ENCODE data around the gene HES3. TPM values are rescaled to one million over a fixed set of nuclear protein-coding genes. Genes with fewer than 3 reads are reported as not detected.

Gene HES3
- not detected in 2 replicates for total RNA-seq

DNA sequence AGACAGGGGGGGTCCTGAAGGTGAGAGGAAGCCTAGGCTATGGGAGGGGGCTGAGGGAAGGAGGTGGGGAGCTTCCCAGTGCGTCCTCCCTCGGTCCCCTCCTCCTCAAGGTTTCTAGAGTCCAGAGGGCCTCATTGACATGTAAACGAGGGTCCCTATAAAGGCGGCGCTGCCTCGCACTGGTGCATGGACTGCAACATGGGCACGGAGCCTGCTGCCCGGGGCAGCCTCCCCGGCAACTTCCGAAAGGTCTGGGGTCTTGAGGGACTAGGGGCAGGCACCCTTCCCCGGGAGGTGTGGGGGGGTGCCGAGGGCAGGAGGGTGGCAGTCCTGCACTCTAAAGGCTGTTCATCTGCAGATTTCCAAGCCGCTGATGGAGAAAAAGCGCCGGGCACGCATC lies at the start of gene HES3:
Gene HES3, plus strand, starts transcription at position 187 of the 400 bp plus-strand sequence. Its CDS starts 187 bp downstream, at position 374.
- no peak for TF ChIP-seq CTCF (IDR thresholded peaks at IDR 0.05; ENCODE audit: insufficient read depth, low read length, severe bottlenecking)
- Histone ChIP-seq H3K36me3 (ENCODE audit: control insufficient read depth, insufficient read depth, low read length) (no peaks in the 10 kb centered on the region), H3K4me3 (ENCODE audit: low read depth, low read length) (no peak within 1 kb of the TSS), H3K27me3 (ENCODE audit: control insufficient read depth, insufficient read depth, low read length) (peaks cover 31% of the 10 kb centered on the region)
- DNase-seq (ENCODE audit: low read depth) (no peak), FAIRE-seq (no peak)

GRCh38 chr1:6197746-6198427 lies 46.1 kb upstream of the HES3 start:
- Histone ChIP-seq H3K4me3 (ENCODE audit: low read depth, low read length) (peak overlapping the region; percentile 97), H3K27me3 (ENCODE audit: control insufficient read depth, insufficient read depth, low read length) (no peaks in the 10 kb centered on the region)

DNA sequence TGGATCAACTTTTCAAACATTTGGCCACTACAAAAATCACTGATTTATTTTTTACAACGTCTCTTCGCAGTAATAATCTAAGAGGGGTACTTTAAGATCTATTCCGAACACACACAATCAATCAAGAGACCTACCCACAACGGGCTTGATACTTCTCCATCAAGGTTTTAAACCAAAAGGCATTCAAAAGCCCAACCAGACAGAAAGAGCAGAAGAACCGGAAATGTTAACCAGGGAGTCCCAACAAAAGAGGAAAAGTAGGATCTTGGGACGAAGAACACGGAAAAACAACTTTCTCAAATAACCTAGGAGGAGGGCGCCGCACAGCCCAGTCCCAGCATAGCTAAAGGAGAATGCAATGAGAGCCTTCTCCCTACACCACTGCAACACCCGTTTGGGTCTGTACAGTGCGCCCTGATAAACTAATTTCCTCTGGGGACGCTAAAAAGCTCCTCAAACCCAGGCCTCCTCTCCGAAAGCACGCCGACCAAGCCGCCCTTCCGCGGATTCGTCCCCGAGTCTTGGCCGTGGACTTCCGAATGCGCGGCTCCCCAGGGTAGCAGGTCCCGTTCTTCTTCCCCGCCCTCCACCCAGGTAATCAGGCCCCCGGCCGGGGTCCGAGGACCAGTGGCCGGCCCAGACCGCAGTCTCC lies 45.2 kb upstream of the HES3 start:
- Histone ChIP-seq H3K4me3 (ENCODE audit: low read depth, low read length) (peak overlapping the region; percentile 97), H3K36me3 (ENCODE audit: control insufficient read depth, insufficient read depth, low read length) (peaks cover 14% of the 10 kb centered on the region), H3K27me3 (ENCODE audit: control insufficient read depth, insufficient read depth, low read length) (no peaks in the 10 kb centered on the region)
- FAIRE-seq: no peak
- TF ChIP-seq CTCF (IDR thresholded peaks at IDR 0.05; ENCODE audit: insufficient read depth, low read length, severe bottlenecking): no peak
- no peak for DNase-seq (ENCODE audit: low read depth)

More at GRCh38 chr1:6197746-6198427, 46.1 kb upstream of the HES3 start:
- FAIRE-seq: no peak
- peaks cover 20% of the 10 kb centered on the region for H3K36me3 ChIP-seq (ENCODE audit: control insufficient read depth, insufficient read depth, low read length)
- no peak for DNase-seq (ENCODE audit: low read depth)
- no peak for TF ChIP-seq CTCF (IDR thresholded peaks at IDR 0.05; ENCODE audit: insufficient read depth, low read length, severe bottlenecking)

- no peak for TF ChIP-seq CTCF (IDR thresholded peaks at IDR 0.05; ENCODE audit: insufficient read depth, low read length, severe bottlenecking)
- no peak for FAIRE-seq
- H3K4me3 ChIP-seq (ENCODE audit: low read depth, low read length): peak within 1 kb of the TSS; percentile 97
- peaks cover 9% of the 10 kb centered on the region for H3K36me3 ChIP-seq (ENCODE audit: control insufficient read depth, insufficient read depth, low read length)
- H3K27me3 ChIP-seq (ENCODE audit: control insufficient read depth, insufficient read depth, low read length): no peaks in the 10 kb centered on the region
- DNase-seq (ENCODE audit: low read depth): peak; percentile 95
These were observed 44.4 kb upstream of the HES3 start, which contains the start of gene RPL22 for GRCh38 chr1:6199298-6200187. RPL22 (minus strand) TSS chr1:6199595; CDS start chr1:6199573, 22 bp downstream.

DNA sequence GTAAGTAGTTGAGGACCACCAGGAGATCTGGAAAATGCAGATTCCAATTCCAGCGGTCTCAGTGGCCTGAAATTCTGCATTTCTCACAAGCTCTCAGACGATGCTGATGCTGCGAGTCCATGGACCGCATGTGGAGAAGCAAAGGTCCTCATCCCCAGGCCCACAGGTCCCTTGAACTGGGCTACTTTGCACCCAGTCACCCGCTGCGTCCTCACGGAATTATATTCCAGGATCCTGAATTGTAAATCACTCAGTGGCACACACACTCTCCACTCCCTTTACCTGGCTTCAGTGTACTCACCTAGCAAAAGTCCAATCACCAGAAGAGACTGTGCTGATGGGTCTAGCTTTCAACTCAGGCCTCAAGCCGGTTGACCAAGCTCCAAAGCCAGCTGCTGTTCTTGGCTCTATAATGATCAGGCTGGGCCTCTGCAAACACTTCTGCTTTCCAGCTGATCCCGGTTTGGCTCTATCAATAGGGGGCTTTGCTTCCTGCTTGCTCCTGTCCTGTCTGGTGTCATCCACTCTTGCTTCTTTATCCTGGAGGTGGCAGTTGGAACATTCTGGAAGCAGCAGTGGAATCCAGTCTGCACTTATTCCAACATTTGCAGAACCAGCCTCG lies 43.7 kb upstream of the HES3 start:
- H3K36me3 ChIP-seq (ENCODE audit: control insufficient read depth, insufficient read depth, low read length): peaks cover 7% of the 10 kb centered on the region
- DNase-seq (ENCODE audit: low read depth): no peak
- H3K27me3 ChIP-seq (ENCODE audit: control insufficient read depth, insufficient read depth, low read length): no peaks in the 10 kb centered on the region
- H3K4me3 ChIP-seq (ENCODE audit: low read depth, low read length): peak overlapping the region; percentile 97
- TF ChIP-seq CTCF (IDR thresholded peaks at IDR 0.05; ENCODE audit: insufficient read depth, low read length, severe bottlenecking): no peak
- FAIRE-seq: no peak
